Islet of Langerhans (tissue), 1 donor: ENCODE data around the gene SERP2.
A peak's percentile ranks its signal among the peaks of the same experiment; 100 is the strongest.
"Not testable (repeated sequence)": the region's sequence is repeated elsewhere in the genome, so short reads cannot be mapped to it uniquely, and the experiment has no call there.

Experiments
- FAIRE-seq: peaks from one replicate; lab custom pipeline; 2011; peaks lifted over from hg19 to GRCh38; lab: Jason Lieb, UNC

SERP2 gene

GRCh38 chr13:44373601-44374347, at the start of gene SERP2:
TSS of gene SERP2 (plus strand) at chr13:44373824. CDS start at chr13:44374026, 202 bp downstream.
- FAIRE-seq: no peak

DNA sequence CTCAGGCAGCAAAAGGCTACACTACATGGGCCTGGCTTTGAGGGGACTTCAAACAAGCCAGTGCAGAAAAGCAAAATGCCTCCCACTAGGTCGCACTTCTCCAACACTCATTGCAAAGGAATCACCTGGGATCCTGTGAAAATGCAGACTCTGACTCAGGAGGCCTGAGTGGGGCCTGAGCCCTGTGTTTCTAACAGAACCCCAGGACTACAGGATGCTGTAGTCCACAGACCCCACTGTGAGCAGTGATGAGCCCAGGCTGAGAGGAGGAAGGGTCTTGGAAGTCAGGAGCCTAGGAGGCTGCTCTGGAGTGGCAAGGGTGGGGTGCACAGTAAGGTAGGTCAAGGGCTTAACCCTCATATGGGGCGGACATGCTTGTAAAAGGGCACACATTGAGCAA, 46.7 kb upstream of the SERP2 start:
- FAIRE-seq: no peak

DNA sequence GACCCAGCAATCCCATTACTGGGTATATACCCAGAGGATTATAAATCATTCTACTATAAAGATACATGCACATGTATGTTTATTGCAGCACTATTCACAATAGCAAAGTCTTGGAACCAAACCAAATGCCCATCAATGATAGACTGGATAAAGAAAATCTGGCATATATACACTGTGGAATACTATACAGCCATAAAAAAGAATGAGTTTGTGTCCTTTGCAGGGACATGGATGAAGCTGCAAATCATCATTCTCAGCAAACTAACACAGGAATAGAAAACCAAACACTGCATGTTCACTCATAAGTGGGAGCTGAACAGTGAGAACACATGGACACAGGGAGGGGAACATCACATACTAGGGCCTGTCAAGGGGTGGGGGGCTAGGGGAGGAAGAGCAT, 44.6 kb upstream of the SERP2 start:
- FAIRE-seq: not testable (repeated sequence)

GRCh38 chr13:44329909-44330545, 43.6 kb upstream of the SERP2 start:
- FAIRE-seq: no peak

- no peak for FAIRE-seq
These were observed 42.2 kb upstream of the SERP2 start for GRCh38 chr13:44331446-44331845.

DNA sequence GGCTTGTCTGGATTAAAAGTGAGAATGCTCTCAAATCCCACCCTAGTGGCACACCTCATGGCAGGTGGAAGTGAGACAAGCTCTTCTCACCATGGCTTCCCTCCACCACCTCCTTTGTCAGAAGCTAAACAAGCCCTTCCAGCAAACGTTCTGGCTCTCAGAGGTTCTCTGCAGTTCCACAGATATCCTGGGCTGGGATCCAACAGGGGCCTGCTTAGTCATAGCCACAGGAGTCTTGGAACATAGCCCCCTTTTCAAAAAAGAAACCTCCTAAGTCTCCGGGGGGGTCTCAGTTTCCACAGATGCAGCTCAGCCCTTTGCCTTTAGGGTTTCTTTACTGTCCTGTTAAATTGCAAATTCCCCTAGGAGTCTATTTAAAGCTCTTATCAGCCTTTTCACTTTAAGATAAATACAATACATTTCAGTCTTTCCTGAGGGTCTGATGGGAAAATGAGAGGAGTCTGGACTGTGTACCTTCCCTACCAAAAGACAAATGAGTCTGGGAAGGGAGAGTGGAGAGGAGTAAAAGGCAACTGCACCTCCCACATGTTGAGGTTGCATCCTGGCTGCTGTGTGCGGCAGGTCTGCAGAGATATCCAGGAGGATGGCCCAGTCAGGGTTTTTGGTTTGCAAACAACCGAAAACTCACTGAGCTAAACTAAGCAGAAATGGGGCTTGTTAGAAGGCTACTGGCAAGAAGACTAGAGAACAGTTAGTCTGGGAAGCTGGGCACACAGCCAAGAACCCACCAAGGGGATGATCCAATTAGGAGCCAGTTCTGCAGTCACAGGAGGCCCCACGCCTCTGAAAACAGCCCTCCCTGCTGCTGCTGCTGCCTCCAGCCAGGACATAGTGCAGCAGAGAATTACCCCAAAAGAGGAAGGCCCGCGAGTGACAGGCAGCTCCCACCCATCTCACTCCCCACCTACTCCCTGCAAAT, 41.4 kb upstream of the SERP2 start:
- FAIRE-seq: no peak

DNA sequence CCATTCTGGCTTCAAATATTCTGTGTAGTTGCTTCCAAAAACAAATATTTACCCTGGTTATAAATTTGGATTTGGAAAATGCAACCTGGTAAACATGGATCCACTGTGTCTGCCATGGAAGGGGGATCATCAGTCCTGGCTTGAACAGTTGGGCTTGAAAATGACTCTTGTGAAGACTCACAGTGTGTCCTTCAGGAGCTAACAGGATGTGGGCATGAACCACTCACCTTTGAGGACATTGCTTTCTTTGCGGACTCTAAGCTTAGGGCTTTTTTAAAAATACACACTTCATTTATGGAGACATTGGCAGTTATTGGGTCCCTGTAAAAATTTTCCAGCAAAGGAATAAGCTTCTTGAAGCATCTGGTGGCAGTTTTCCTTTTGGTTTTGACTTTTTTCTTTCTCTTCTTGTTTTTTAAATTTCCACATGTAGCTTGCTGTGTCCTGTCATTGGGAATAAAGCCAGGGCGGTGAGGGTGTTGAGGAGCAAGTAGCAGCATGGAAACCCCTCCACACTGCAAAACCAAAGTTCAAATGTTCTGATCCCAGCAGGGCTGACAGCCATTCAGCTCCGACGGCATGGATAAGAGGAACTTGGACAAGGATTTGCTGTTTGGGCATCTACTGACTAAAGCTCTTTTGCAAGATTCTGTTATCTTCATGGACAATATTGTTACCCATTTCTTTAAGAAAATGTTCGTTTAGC, 39.5 kb upstream of the SERP2 start:
- FAIRE-seq: no peak

DNA sequence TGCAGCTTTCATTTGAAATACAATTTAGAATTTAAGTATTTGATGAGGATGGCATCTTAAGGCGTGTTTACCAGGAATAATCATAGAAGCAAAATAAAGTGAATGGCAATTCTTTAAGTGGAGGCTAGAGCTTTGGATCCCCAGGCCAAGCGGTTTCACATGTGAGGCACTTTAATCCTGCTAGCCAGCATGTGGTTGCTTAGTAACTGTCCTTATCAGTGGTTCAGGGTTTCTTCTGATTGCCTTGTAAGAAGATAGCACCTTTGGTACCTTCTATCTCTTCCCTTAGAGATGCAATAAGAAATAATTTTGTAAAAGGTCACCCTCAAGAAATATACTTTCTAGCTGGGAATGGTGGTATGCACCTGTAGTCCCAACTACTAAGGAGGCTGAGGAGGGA, 38.9 kb upstream of the SERP2 start:
- FAIRE-seq: no peak

- FAIRE-seq: no peak
These were observed 36.7 kb upstream of the SERP2 start for GRCh38 chr13:44336934-44337333.

- FAIRE-seq: no peak
These were observed 36.0 kb upstream of the SERP2 start for GRCh38 chr13:44337581-44337980.

DNA sequence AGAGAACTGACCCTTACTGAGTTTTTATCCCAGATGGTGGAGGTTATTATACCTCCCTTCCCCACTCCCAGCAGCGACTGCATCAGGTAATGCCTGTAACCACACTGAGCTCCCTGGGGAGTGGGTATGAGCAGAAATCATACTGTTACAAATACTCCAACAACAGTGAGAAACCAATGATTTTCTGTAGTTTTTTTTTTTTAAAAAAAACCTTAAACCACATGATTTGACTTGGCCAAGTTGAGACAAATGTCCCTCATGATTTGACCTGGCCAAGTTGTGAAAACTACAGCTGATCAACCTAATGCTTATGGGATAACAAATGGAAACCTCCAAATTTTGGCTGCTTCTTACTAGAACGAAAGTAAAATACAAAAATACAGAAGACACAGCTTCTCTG, 33.1 kb upstream of the SERP2 start:
- no peak for FAIRE-seq

DNA sequence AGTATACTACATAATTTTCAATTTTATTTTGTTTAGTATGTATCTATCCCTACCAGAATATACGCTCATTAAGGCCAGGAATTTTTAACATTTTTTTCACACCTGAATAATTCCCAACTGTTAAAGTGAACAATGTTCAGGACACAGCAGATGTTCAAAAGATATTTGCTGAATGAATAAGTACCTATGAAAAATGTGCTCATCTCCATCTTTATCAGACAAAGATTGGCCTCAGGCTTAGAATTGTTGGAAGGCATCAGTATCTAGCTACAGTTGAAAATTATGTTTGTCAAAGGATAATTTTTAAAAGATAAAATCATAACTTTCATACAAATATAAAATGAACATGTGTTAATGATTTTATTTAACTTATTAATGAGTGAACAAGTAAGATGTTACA, 30.9 kb upstream of the SERP2 start:
- no peak for FAIRE-seq

DNA sequence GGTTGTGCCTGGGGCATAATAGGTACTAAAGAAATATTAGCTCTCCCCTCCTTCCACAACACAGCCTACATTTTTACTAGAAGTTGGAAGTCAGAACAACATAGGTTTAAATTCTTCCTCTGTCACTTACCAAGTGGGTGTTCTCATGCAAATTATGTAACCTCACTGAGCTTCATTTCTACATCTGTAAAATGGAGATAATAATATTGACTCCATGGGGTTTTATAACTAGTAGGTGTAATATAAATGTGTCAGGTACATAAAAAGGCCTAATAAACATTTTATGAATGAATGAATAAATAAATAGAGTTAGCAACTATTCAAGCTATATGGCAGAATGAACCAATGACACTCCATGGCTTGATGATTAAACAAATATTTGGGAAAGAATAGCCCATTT, 27.1 kb upstream of the SERP2 start:
- no peak for FAIRE-seq

GRCh38 chr13:44347301-44347700, 26.3 kb upstream of the SERP2 start:
- FAIRE-seq: no peak

DNA sequence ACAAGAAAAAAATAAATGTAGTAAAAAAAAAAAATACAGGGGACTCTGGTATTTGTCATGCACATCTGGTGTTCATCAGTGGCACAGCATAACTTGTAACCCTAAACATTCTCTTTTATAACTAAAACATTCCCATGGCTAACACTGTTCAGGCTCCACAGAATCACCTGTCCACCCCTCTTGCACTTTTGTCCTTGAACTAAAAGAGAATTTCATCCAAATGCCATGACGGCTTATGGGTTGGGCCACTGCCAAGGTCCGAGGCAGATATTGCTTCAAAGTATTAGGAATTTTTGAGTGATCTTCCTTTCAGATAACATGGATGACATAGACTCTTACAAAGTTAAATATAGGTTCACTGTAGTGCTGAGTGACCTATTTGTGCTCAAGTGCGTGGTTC, 25.7 kb upstream of the SERP2 start:
- no peak for FAIRE-seq

GRCh38 chr13:44350775-44351504, 22.7 kb upstream of the SERP2 start:
- no peak for FAIRE-seq

DNA sequence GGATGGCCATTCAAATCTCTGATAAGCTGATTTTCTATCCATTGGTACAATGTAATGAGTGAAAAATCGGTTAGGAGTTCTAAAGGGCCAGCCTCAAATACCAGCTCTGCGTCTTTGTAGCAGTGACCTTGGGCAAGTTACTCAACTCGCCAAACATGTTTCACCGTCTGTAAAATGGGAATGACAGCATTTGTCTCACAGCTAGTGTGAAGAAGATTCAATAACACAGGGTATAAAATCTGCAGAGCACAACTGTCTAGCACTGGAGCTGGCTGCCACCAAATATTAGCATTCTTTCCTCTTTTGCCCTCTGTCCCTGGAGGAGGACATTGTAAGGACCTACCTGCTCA, 22.1 kb upstream of the SERP2 start:
- no peak for FAIRE-seq

GRCh38 chr13:44352202-44352601, 21.4 kb upstream of the SERP2 start:
- no peak for FAIRE-seq

DNA sequence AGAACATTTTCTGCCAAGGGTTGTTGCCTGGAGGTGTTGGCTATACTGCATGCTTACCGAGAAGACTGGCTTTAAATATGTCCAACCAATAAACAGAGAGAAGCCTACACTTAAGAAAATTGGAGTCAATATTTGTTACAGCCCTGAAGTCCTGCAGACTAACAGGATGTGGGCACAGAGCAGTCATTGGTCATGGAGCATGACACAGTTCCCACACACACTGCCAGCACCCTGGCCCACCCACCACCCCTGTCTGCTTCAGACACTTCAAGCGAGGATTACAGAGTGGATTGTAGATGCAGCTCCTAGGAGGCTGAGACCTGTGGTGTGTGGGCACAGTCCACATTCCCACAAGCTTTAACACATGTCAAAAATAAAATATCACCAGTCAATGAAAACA, 21.0 kb upstream of the SERP2 start:
- FAIRE-seq: no peak

- FAIRE-seq: peak; percentile 49
These were observed 19.3 kb upstream of the SERP2 start for GRCh38 chr13:44354331-44354730.

GRCh38 chr13:44354884-44355283, 18.7 kb upstream of the SERP2 start:
- no peak for FAIRE-seq

DNA sequence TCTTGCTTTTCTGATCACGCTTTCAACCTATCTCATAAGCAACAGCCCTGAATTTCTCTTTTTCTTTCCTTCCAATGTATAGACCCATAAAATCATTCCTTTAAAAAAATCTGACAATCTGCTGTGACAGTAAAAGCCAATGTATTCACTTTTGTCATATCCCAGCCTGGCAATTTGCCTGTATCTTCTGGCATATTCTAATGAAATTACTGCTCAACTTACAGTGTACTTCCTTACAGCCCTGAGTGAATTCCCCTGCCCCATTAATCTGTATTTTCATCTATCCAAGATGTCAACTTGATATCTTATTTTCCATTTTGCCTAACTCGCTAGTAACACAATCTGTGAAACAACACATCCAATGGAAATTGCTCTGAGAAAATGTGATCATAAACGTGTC, 18.0 kb upstream of the SERP2 start:
- FAIRE-seq: no peak
